NOMO-1 treated with DMSO at 0.1 percent for 48 hours (cell line): ENCODE data around the gene EP400.

Experiments
- DNase-seq: peaks from one replicate; lab custom pipeline; 2025; ENCODE audit not compliant: unreplicated experiment; lab: John Stamatoyannopoulos, UW

EP400 gene

DNA sequence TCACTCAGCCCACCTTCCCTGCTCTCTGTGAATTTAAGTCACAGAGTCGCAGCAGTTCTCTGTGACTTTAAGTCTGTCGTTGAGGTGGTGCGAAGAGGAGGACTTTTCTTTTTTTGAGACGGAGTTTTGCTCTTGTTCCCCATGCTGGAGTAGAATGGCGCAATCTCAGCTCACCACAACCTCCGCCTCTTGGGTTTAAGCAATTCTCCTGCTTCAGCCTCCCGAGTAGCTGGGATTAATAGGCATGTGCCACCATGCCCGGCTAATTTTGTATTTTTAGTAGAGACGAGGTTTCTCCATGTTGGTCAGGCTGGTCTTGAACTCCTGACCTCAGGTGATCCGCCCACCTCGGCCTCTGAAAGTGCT, 35.8 kb downstream of the EP400 start:
- DNase-seq: peak; percentile 89

DNA sequence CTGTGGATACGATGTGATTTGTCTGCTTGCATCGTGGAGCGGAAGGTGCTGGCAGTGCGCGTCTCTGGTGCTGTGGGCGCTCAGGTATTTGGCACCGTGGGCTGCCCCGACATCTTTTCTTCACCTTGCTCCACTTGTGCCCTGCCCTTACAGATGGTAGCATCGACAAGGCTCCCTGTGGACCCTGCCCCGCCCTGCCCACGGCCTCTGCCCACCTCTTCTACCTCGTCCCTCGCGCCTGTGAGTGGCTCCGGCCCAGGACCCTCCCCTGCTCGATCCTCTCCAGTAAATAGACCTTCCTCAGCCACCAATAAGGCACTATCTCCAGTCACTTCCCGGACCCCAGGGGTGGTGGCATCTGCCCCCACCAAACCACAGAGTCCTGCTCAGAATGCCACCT, 36.6 kb downstream of the EP400 start:
- no peak for DNase-seq

DNA sequence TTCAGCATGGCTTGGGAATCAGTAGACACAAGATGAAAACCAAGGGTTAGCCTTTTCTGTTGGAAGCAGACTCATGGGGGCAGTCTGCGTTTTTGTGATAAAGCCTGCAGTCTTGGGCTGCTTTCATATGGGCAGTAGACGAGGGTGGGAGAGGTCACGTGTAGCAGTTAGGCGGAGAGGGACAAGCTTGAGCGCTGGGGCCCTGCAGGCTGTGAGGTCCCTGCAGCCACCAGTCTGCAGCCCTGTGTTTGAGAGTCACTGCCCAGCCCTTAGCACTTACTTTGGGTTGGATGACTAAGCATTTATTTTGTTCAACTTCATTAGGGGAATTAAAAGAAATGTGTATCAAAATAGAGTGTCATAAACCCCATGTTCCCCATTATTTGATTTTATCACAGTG, 37.2 kb downstream of the EP400 start:
- DNase-seq: no peak

DNA sequence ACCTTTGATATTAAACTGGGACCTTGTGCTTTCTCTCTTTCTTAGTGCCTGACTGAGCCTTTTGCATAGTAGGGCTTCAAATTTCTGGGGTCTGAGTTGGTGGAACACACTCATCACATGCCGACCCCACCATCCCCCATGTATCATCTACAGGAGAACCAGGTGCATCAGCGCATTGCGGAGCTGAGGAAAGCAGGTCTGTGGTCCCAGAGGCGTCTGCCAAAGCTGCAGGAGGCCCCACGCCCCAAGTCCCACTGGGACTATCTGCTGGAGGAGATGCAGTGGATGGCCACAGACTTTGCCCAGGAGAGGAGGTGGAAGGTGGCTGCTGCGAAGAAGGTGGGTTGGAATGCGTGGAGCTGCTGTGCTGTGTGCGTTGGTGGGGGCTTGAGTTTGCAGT, 37.8 kb downstream of the EP400 start:
- DNase-seq: no peak

DNA sequence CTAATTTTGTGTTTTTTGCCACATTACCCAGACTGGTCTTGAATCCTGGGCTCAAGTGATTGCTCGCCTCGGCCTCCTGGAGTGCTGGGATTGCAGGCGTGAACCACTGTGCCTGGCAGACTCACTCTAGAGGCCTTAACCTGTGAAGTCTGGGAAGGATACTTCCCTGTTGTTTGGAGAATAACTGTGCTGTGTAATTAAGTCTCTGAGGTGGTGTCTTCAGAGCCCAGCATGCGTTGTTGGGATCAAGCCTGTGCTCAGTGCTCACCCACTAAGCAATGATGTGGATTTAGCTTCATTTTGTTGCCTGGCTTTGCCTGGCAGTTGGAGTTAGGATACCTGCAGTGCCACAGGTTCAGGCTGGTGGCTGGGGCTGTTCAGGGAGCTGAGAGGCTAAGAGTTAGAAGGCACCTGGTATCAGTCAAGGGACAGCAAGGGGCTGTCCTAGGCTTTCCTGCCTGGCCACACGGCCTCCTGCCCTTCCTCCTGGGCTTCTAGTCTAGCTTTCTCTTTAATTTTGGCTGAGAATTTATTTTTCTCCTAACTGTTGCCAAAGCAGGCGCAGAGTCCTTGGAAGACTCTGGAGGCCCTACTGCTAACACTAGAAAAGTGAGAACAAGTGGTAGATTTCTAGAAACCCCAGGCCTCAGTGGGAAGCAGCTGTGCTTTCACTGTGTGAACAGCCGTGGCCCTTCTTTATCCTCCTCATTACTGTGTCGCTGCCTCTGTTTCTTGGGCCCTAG, 38.5 kb downstream of the EP400 start:
- DNase-seq: no peak

DNA sequence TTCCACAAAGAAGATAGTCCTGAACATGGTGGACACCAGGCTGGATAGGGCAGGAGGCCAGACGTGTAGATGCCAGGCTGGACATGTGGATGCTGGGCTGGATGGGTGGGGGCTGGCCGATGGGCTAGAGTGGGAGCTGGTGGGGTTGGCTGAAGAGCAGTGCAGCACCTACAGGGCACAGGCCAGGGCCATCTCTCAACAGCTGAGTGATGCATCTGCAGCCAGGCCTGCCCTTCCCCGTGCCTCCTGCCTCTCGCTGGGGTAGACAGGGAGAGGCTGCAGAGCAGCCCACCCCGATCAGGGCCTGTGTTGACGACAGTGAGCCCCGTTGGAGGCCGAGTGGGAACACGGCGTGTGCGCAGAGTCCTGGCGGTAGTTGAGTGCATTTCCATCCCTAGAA, 39.3 kb downstream of the EP400 start:
- DNase-seq: no peak

DNA sequence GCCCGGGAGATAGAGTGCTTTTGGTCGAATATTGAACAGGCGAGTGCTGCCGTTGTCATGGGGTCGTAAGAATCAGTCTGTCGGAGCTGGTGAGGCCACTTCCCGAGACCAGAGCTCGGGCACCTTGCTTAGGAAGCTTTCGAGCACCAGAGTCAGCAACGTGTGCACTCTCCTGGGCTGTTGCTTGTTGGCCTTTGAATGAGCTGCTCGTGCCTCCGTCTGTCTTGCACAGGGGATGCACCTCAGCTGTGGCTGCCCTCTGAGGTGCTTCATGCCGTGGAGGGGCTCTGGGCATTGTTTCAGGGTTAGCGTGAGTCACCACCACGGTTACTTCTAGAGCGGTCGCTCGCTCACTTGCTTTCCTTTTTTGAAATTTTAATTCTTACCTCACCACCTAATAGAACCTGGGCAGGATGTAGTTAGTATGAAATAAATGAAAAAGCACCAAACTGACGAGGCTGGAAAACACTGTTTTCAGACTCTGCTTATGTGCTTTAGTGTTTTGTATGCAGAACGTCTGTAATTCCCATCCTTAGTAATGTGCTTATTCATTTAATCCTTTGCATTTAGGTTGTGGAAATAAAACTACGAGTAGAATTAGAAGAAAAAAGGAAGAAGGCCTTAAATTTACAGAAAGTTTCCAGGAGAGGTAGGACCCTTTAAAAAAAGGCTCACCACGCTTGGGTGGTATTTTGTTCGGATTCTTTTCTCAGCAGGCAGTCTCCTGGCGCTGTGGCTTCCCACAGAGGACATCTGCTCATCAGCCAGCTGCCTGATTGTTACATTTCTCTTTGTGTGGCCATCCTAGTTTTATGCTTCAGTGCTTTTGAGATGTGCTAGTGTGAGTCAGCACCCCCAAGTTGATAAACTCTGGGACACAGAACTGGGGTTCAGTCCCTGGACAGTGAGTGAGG, 40.6 kb downstream of the EP400 start:
- no peak for DNase-seq

DNA sequence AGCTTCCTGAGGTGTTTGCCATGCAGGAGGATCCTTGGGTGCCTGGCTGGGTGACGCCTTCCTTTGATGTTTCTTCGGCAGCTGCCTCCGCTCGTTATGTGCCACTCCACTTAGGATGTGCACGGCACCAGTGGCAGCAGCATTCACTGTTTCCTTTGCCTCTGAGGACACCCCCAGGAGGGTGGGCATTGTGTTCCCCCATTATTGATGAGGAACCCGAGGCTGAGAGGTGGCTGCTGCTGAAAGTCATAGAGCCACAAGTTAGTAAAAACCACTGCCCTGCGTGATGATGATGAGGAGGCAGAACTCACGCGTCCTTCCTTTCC, 41.2 kb downstream of the EP400 start:
- no peak for DNase-seq

DNA sequence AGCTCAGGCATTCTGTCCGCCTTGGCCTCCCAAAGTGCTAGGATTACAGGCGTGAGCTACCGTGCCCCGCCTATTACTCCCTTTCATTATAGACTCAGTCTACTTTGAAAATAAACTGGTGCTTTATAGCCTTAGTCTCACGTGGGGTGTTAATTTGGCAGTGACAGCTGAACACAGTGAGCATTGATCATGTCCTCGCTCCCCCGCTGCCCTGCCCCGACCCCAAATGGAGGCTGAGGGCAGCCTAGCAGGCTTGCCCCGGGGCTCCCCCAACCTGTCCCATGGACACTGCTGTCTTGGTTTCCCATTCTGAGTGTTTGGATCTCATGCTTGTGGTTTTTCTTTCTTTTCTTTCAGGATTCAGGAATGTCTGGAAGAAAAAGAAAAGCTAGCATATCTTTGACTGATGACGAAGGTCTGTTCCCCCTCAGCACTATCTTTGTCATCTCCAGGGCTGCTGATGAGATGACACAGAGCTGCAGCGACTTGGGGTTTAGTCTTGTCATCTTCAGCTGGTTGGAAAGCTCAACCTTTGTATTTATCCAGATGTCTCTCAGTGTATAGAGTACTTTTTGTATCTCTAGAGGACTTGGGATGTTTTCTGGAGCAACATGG, 42.2 kb downstream of the EP400 start:
- no peak for DNase-seq

DNA sequence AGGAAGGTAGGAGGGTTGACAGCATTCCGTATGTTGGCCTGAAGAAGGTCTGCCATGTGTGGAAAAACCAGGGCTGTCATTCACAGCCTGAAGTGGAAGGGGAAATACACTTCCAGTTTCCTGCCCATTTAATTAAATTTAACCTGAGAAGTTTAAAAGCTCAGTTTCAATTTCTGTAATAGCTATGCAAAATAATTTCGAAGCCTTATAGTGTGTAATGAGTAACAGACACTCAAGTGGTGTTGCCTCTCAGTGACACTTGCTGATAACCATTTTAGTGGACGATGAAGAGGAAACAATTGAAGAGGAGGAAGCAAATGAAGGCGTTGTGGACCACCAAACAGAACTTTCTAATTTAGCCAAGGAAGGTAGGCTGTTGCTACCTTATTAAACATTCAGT, 44.8 kb downstream of the EP400 start:
- DNase-seq: no peak

DNA sequence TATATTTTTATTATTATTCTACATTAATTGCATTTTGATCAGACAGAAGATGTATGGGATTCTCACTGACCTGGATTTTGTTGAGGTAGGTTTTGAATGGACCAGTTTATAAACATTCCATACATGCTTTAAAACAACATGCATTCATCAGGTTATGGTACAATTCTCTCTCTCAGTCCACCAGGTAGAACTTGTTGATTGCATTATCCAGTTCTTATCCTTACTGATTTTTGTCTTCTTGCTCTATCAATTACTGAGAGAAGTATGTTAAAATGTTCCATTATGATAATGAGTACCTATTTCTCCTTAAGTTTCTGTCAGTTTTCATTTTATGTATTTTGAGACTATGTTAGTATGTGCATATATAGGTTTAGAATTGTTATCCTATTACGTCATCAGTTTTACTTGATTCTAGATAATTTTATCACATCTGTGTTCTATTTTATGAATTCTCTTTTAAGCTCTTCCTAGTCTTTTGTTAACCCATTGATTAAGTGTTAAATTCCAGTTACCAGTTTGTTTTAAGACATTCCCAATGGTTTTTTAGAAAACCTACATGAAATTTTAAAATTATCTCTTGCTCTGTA, 50.6 kb downstream of the EP400 start:
- no peak for DNase-seq

DNA sequence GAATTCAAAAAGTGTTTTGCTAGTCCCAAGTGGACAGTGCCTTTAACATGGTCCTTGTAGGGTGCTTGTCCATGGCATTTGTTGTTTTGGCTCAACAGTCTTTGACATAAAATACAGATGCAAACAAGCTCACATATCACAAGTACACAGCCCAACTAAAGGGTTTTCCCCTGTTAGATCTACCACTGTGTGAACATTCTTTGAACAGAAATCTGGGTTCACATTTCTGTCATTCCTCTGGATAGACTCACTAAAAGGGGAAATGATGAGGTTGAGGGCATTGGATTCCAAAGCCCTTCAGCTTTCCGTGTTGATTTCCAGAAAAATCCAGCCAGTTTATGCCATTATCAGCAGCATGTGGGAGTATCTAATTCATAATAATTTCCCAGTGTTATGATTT, 54.1 kb downstream of the EP400 start:
- no peak for DNase-seq

DNA sequence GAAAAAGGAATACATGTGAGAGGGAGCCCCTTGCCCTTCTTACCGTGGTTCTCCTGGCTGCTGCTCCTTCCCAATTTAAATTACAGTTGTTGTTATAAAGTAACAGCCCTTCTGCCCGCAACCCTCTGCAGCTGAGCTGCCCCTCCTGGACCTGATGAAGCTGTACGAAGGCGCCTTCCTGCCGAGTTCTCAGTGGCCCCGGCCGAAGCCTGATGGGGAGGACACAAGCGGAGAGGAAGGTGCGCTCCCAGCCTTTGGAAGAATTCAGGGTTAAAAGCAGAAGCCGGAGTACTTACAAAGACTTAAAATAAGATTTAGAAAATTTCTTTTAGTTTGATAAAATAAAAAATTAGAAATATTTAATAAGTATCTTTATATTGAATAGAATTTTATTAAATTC, 55.2 kb downstream of the EP400 start:
- DNase-seq: no peak

DNA sequence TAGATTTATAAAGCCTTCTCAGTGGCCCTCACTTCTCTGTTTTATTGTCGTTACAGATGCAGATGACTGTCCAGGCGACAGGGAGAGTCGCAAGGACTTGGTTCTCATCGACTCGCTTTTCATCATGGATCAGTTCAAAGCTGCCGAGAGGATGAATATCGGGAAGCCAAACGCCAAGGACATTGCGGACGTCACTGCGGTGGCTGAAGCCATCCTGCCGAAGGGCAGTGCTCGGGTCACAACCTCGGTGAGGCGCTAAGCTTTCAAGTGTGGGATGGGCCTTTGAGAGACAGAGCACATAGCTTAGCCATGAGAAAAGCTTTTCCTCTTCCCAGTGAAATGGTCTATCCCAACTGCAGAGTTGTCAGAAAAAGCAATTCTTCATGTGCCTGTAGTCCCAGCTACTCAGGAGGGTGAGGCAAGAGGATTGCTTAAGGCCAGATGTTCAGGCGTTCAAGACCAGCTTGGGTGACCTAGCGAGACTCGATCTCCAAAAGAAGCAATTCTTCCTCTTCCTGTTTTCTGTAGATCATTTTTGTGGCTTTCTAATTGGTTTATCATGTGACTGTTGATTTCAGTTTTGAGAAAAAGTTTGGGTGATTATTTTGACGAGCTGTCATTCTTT, 56.4 kb downstream of the EP400 start:
- DNase-seq: peak; percentile 45

DNA sequence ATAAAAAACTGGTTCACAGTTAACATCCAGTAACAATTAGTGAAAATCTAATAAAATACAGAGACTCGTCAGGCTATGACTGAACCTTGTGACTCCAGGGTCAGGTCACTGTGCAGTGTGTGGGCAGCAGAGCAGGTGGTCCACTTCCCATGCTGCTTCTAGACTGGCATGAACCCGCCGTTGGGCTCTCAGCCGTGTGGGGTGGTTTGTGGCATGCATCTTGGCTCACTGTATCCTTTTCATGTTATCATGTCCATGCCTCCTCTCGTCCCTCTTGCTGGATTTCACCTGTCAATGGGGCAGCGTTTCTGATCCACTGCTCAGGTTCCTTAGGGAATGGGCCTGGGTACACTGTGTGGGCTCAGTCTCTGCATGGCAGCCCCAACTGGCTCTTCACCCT, 57.3 kb downstream of the EP400 start:
- no peak for DNase-seq

DNA sequence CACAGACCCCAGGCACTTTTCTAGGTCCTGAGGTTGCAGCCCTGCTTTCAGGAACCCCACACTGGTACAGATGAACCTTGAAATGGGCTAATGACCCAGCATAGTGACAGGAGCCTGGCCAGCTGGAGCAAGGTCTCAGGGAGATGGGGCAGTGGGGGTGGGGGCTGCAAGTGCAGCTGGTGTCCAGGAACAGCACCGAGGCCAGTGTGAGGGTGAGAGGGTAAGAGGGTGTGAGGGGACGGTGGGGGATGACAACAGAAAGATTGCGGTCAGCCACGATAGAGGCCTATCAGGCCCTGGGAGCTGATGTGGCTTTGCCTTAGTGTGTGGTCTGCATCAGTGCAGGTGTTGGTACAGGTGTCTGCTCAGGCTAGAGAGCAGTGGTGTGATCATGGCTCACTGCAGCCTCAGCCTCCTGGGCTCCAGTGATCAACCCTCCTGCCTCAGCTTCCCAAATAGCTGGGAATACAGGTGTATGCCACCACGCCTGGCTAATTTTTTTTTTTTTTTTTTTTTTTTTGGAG, 59.7 kb downstream of the EP400 start:
- no peak for DNase-seq

DNA sequence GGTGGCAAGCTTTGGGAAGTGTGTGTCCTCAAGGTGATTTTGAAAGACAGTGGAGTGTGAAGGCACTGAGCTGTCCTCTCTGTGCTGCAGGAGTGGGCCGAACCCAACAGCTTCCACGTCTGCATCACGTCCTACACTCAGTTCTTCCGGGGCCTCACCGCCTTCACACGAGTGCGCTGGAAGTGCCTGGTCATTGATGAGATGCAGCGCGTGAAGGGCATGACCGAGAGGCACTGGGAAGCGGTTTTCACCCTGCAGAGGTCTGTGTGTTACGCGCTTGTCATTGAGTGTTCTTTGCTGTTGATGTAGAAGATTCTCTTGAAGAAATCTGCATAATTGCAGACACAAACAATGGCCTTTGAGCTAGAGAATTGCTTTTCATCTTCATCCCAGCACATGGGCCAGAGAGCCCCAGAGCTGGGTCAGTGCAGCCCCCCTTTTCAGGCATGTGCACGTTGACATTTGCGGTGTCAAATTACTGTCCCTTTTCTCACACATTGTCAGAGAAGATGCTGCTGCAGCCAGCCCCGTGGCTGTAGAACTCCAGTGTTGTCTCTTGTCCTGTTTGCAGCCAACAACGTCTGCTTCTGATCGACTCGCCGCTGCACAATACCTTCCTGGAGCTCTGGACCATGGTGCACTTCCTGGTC, 63.3 kb downstream of the EP400 start:
- DNase-seq: no peak

DNA sequence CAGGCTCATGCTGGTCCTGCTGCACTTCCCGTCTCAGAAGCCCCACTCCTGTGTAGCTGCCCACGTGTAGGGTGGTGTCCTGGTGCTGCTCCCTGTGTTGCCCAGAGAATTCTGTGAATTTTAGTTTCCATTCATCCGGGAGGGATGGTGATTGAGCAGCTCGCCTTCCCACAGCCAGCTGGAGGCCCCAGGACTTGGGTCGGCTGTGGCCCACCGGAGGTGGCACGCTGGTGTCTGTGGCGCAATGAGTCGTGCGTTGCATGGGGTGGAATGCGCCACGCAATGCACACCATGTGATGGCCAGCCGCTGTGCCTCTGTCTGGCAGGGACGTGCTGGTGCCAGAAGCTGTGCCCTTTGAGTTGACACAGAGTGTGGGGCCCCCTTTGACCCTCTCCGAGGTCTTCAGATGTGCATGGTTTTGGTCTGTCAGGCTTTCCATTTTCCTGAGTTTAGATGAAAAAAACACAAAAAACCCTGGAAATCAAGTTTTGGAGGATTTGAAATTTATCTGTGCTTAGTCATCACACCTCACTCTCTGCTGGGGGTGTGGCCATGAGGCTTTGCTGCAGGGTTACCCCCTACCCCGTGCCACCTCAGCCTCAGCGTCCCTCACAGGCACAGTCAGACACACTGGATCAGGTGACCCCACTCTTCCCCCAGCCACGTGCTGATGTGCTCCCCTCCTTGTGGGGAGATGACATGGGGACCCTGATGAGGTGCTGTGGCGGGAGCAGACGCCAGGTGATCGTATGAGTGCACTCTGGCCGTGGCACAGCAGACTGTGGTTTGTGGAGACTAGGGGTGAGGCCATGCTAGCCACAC, 64.6 kb downstream of the EP400 start:
- no peak for DNase-seq

DNA sequence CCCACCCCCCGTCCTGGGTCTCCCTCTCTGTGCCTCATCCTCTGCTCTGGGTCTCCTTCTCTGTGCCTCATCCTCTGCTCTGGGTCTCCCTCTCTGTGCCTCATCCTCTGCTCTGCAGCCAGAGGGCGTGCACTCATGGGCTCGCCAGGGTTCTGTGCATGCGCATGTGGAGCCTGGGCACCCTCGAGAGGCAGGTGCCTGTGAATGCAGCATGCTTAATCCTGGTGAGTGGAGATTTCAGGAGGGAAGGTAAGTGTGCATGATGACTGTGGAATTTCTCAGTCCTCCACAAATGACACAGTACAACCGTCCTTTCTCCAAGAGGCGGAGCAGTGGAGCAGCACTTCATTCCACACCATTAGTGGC, 65.2 kb downstream of the EP400 start:
- DNase-seq: no peak
